Measurements from ENCODE around the gene CALML3. TPM values are rescaled to one million over a fixed set of nuclear protein-coding genes. Genes with fewer than 3 reads are reported as not detected.

The CALML3 gene
- total and polyA plus RNA-seq, 10 of the 15 experiments (the other 5 are each of a cell fraction or from before 2014, with no cell fraction given), result not detected

GRCh38 chr10:5565205-5565545 lies 40.4 kb downstream of the CALML3 start:
- FAIRE-seq (no peak), ATAC-seq (no peak), DNase-seq (ENCODE audit: low read depth, low spot score) (no peak)
- ChIA-PET POLR2A (no interaction called here), RAD21 (ENCODE audit: unreplicated experiment) (no interaction called here), SMC1A (ENCODE audit: uncharacterized antibody, unreplicated experiment) (no interaction called here), CTCF (no interaction called here)
- no peak overlapping the region for H3K4me2 ChIP-seq (ENCODE audit: control insufficient read depth, insufficient read depth)
- 45% methylated on average over 8 of the region's 8 CpGs for WGBS (ENCODE audit: insufficient coverage, insufficient replicate concordance, low lambda C conversion rate, missing lambda C conversion rate)
- TF ChIP-seq HDGF (IDR thresholded peaks at IDR 0.05) (no peak), SUPT20H (IDR thresholded peaks at IDR 0.05; ENCODE audit: borderline replicate concordance, control insufficient read depth, low read depth, low read length) (no peak), RELB (IDR thresholded peaks at IDR 0.05; ENCODE audit: low read depth) (no peak), ZNF687 (IDR thresholded peaks at IDR 0.05) (no peak)
- no peak overlapping the region for H3K4me3 ChIP-seq
- no peak overlapping the region for H3K9ac ChIP-seq (ENCODE audit: control insufficient read depth, insufficient read depth, low read length)
- H3K27me3 ChIP-seq (replicated peaks in 1 of 2; ENCODE audit: control insufficient read depth in 2 of 2, insufficient read depth in 2 of 2, low read length in 1 of 2), result peaks cover 9 to 10% of the 10 kb centered on the region in 2 experiments
- no peaks in the 10 kb centered on the region for H4K20me1 ChIP-seq (ENCODE audit: control insufficient read depth, insufficient read depth)
- H3K27ac ChIP-seq (ENCODE audit: control insufficient read depth, insufficient read depth), result no peak overlapping the region
- no peaks in the 10 kb centered on the region for H3K36me3 ChIP-seq (ENCODE audit: control insufficient read depth in 2 of 2, insufficient read depth in 2 of 2, low read length in 1 of 2)
- in situ Hi-C loops (cut with MboI), result no loop called here
- no peaks in the 10 kb centered on the region for H3K9me3 ChIP-seq (replicated peaks; ENCODE audit: control insufficient read depth, insufficient read depth, low read length)
- H2AFZ ChIP-seq (ENCODE audit: control insufficient read depth, low read depth, low read length), result no peak overlapping the region
- no peaks in the 10 kb centered on the region for H3K79me2 ChIP-seq (ENCODE audit: control insufficient read depth, insufficient read depth, low read length)
- intact Hi-C loops (cut with micrococcal nuclease; ENCODE audit: unreplicated experiment), result no loop called here
- no peaks in the 10 kb centered on the region for H3K4me1 ChIP-seq (ENCODE audit: control insufficient read depth, insufficient read depth, low read length)
- BruUV-seq (replicated peaks), result no TSS peak

All from GM12878 (cell line).